GM21390 (cell line): ENCODE measurements around the gene AMT.

Source experiments
- ATAC-seq: cut with Tn5 transposase; IDR thresholded peaks from one replicate; pipeline ENCODE4 v1.9.1; 2021; ENCODE audit not compliant: unreplicated experiment

AMT gene

GRCh38 chr3:49389297-49389696 is 33.0 kb downstream of the AMT start:
- ATAC-seq, result no peak

- ATAC-seq, result no peak
Observed at GRCh38 chr3:49388289-49388820, 33.9 kb downstream of the AMT start.

- ATAC-seq, result no peak
Observed at GRCh38 chr3:49387721-49388120, 34.6 kb downstream of the AMT start.

- ATAC-seq, result no peak
Observed at GRCh38 chr3:49386056-49386756, 36.1 kb downstream of the AMT start.

GRCh38 chr3:49385617-49386016 is 36.7 kb downstream of the AMT start:
- no peak for ATAC-seq

GRCh38 chr3:49383387-49383786 is 38.9 kb downstream of the AMT start:
- ATAC-seq, result no peak

- ATAC-seq, result no peak
Observed at GRCh38 chr3:49378249-49378895, 43.9 kb downstream of the AMT start.

GRCh38 chr3:49377483-49377882 is 44.8 kb downstream of the AMT start:
- no peak for ATAC-seq

GRCh38 chr3:49371946-49372345 is 50.3 kb downstream of the AMT start:
- no peak for ATAC-seq

GRCh38 chr3:49370585-49371290 is 51.5 kb downstream of the AMT start:
- ATAC-seq, result no peak
